NT2/D1 (cell line): ENCODE results near the gene FBXW8.

Source experiments
- SUZ12 ChIP-seq: IDR thresholded peaks from 2 replicates; pipeline ENCODE4 v1.6.1; 2011; ENCODE audit not compliant: insufficient read length, insufficient read depth; ENCODE audit errors: extremely low read depth
- YY1 ChIP-seq: IDR thresholded peaks from 2 replicates; pipeline ENCODE4 v1.6.1; 2011; ENCODE audit not compliant: insufficient read length, insufficient read depth
- ZNF274 ChIP-seq: IDR thresholded peaks from 2 replicates; pipeline ENCODE4 v1.6.1; 2011; ENCODE audit warnings: mild to moderate bottlenecking, low read depth, low read length

- no peak for TF ChIP-seq SUZ12
- no peak for TF ChIP-seq YY1
- TF ChIP-seq ZNF274 = no peak
Observed at GRCh38 chr12:116996621-116997020, 85.9 kb downstream of the FBXW8 start.
